HL-60 (cell line): Measurements from ENCODE around the gene CER1.

Source experiments
- DNase-seq, 2 experiments: peaks; one replicate each; pipeline ENCODE4 v3.0.0-alpha.2; 2010 to 2020; ENCODE audit warnings: low read depth in 1 of 2, low spot score in 1 of 2
- H3K27ac ChIP-seq: fragments of 250-450 bp; sonication (Bioruptor Pico); replicated peaks from 2 replicates; pipeline ENCODE4 v1.5.1; 2020; ENCODE audit warnings: mild to moderate bottlenecking, moderate library complexity
- H3K27me3 ChIP-seq: fragments of 250-450 bp; sonication (Bioruptor Pico); 2 replicates; pipeline ENCODE4 v1.5.1; 2021; ENCODE audit warnings: mild to moderate bottlenecking, moderate library complexity; ENCODE audit not compliant: insufficient read depth, poor library complexity, severe bottlenecking
- H3K4me3 ChIP-seq: replicated peaks from 2 replicates; pipeline ENCODE4 v1.5.1; 2011; ENCODE audit warnings: mild to moderate bottlenecking, control low read depth, low read length; ENCODE audit not compliant: insufficient read depth
- CTCF ChIP-seq: IDR thresholded peaks from one replicate; pipeline ENCODE4 v1.5.1; 2011; ENCODE audit warnings: low read length, control low read depth, inconsistent platforms; ENCODE audit not compliant: insufficient read depth
- GABPA ChIP-seq: IDR thresholded peaks from 2 replicates; pipeline ENCODE4 v1.6.1; 2012; ENCODE audit warnings: low read depth
- POLR2AphosphoS5 ChIP-seq: IDR thresholded peaks from 2 replicates; pipeline ENCODE4 v1.6.1; 2012; ENCODE audit warnings: low read depth
- REST ChIP-seq: IDR thresholded peaks from 2 replicates; pipeline ENCODE4 v1.6.1; 2012; ENCODE audit warnings: low read depth; ENCODE audit not compliant: insufficient replicate concordance
- SPI1 ChIP-seq: IDR thresholded peaks from 2 replicates; pipeline ENCODE4 v1.6.1; 2012; ENCODE audit warnings: low read depth, mild to moderate bottlenecking, borderline replicate concordance

Gene CER1

GRCh38 chr9:14706530-14707140 lies 15.9 kb downstream of the CER1 start:
- TF ChIP-seq POLR2AphosphoS5 (no peak), REST (no peak), SPI1 (no peak), GABPA (no peak), CTCF (no peak)
- no peak for DNase-seq
- Histone ChIP-seq H3K27me3 (no peaks in the 10 kb centered on the region), H3K27ac (no peak overlapping the region), H3K4me3 (no peak overlapping the region)

- no peaks in the 10 kb centered on the region for H3K27me3 ChIP-seq
- no peak for TF ChIP-seq GABPA
- no peak for TF ChIP-seq REST
- no peak for TF ChIP-seq CTCF
- no peak for TF ChIP-seq SPI1
- TF ChIP-seq POLR2AphosphoS5, result no peak
- DNase-seq, result no peak
Observed at GRCh38 chr9:14705079-14705478, 17.5 kb downstream of the CER1 start.

GRCh38 chr9:14704281-14704680 lies 18.3 kb downstream of the CER1 start:
- Histone ChIP-seq H3K27me3 (no peaks in the 10 kb centered on the region), H3K4me3 (no peak overlapping the region), H3K27ac (no peak overlapping the region)
- no peak for DNase-seq
- no peak for TF ChIP-seq POLR2AphosphoS5
- TF ChIP-seq REST, result no peak
- no peak for TF ChIP-seq SPI1
- no peak for TF ChIP-seq CTCF
- no peak for TF ChIP-seq GABPA

More at GRCh38 chr9:14705079-14705478, 17.5 kb downstream of the CER1 start:
- Histone ChIP-seq H3K4me3 (no peak overlapping the region), H3K27ac (no peak overlapping the region)
